Right cardiac atrium (tissue), 5 donors: ENCODE measurements around the gene ATP6V1G3. TPM values are rescaled to one million over a fixed set of nuclear protein-coding genes. Genes with fewer than 3 reads are reported as not detected.
A peak's percentile ranks its signal among the peaks of the same experiment; 100 is the strongest.

ENCODE experiments used
- ATAC-seq, 2 donors: fragments of 200-7000 bp; cut with Tn5 transposase; one replicate each; pipeline versions ENCODE4 v1.8.0 to v1.9.1; 2020; ENCODE audit warnings: moderate library complexity in 2 of 2, mild to moderate bottlenecking in 1 of 2
- DNase-seq, 3 donors: peaks; one replicate each; pipeline ENCODE4 v3.0.0-alpha.2; 2020
- H3K27ac ChIP-seq: one replicate; pipeline ENCODE4 v1.5.1; 2013; ENCODE audit warnings: mild to moderate bottlenecking, low read length, control low read depth, moderate library complexity
- H3K27me3 ChIP-seq: one replicate; pipeline ENCODE4 v1.6.1; 2013; ENCODE audit not compliant: control insufficient read depth, insufficient read depth
- H3K4me1 ChIP-seq: one replicate; pipeline ENCODE4 v1.6.1; 2013; ENCODE audit warnings: low read length; ENCODE audit not compliant: control insufficient read depth, insufficient read depth
- H3K4me3 ChIP-seq: one replicate; pipeline ENCODE4 v1.5.1; 2013; ENCODE audit warnings: low read length, control low read depth
- H3K9me3 ChIP-seq: one replicate; pipeline ENCODE4 v1.6.1; 2013; ENCODE audit warnings: low read length; ENCODE audit not compliant: control insufficient read depth
- WGBS: extraction: QIAGEN DNeasy Blood & Tissue Kit; methylation state at CpG from one replicate; pipeline ENCODE4 v1.1.7; 2013; 5-methylcytosine and 5-hydroxymethylcytosine counted together
- intact Hi-C, 4 donors: fragments of 100-400 bp; cut with DNase I; formaldehyde crosslinking; loops; one replicate each; pipeline versions ENCODE4 v1.11.0 to v1.14.0; 2022 to 2023
- polyA plus RNA-seq: library from polyadenylated mRNA; stranded (reverse); fragments of 200-250 nt; gene quantifications from one replicate; pipeline ENCODE4 v1.2.3, GENCODE V29; 2013
- total RNA-seq, 4 donors: library from RNA; stranded (reverse); fragmentation: NEBNext Ultra II Directional; extraction: Animal tissue kit (Norgen Biotek cat#: 25700); gene quantifications; one replicate each; pipeline ENCODE4 v1.2.1, GENCODE V29; 2021
- donor health status: healthy with polysubstance abuse.
- donor health status: DM: no; HTN: yes; CAD: no.
- donor health status: DM: no; HTN: no; CAD: no.
- donor health status: DM: no; HTN: yes; CAD: no; lungs with severe emphysema.
- donor health status: DM: yes; HTN: yes; CAD: no.

Gene ATP6V1G3
- total and polyA plus RNA-seq, 5 donors, result not detected

GRCh38 chr1:198495631-198496030, 44.8 kb downstream of the ATP6V1G3 start:
- no peak overlapping the region for H3K4me3 ChIP-seq
- no peak overlapping the region for H3K27ac ChIP-seq
- H3K4me1 ChIP-seq, result no peaks in the 10 kb centered on the region
- intact Hi-C loops, result no loop called here
- DNase-seq (no peak), ATAC-seq (no peak)
- no peaks in the 10 kb centered on the region for H3K9me3 ChIP-seq
- WGBS, result 71% methylated on average over 3 of the region's 3 CpGs
- H3K27me3 ChIP-seq, result no peaks in the 10 kb centered on the region

- Histone ChIP-seq H3K4me3 (no peak overlapping the region), H3K27ac (no peak overlapping the region), H3K9me3 (no peaks in the 10 kb centered on the region), H3K27me3 (no peaks in the 10 kb centered on the region), H3K4me1 (no peaks in the 10 kb centered on the region)
- WGBS, result 97% methylated on average over 13 of the region's 13 CpGs
- peak in 1 of 2 donors; percentile 24 for ATAC-seq
- peak in 1 of 3 donors; percentile 41 for DNase-seq
- intact Hi-C loops, result no loop called here
Measured at GRCh38 chr1:198494658-198495103, 45.8 kb downstream of the ATP6V1G3 start.

GRCh38 chr1:198494139-198494538, 46.3 kb downstream of the ATP6V1G3 start:
- Histone ChIP-seq H3K4me1 (no peaks in the 10 kb centered on the region), H3K27me3 (no peaks in the 10 kb centered on the region), H3K27ac (no peak overlapping the region), H3K9me3 (no peaks in the 10 kb centered on the region), H3K4me3 (no peak overlapping the region)
- DNase-seq, result peak in 1 of 3 donors; percentile 34
- WGBS, result 96% methylated on average over 5 of the region's 5 CpGs
- intact Hi-C loops, result no loop called here
- no peak for ATAC-seq

GRCh38 chr1:198493329-198493728, 47.2 kb downstream of the ATP6V1G3 start:
- Histone ChIP-seq H3K4me3 (no peak overlapping the region), H3K27me3 (no peaks in the 10 kb centered on the region), H3K9me3 (no peaks in the 10 kb centered on the region), H3K4me1 (no peaks in the 10 kb centered on the region), H3K27ac (no peak overlapping the region)
- WGBS, result 98% methylated on average over 10 of the region's 10 CpGs
- DNase-seq (no peak), ATAC-seq (no peak)
- intact Hi-C loops, result no loop called here

GRCh38 chr1:198492872-198493271, 47.6 kb downstream of the ATP6V1G3 start:
- H3K4me3 ChIP-seq, result no peak overlapping the region
- ATAC-seq (no peak), DNase-seq (no peak)
- H3K27me3 ChIP-seq, result no peaks in the 10 kb centered on the region
- 91% methylated on average over 1 of the region's 1 CpG for WGBS
- H3K4me1 ChIP-seq, result no peaks in the 10 kb centered on the region
- H3K27ac ChIP-seq, result no peak overlapping the region
- no peaks in the 10 kb centered on the region for H3K9me3 ChIP-seq
- intact Hi-C loops, result no loop called here

GRCh38 chr1:198491596-198491995, 48.9 kb downstream of the ATP6V1G3 start:
- 54% methylated on average over 3 of the region's 3 CpGs for WGBS
- DNase-seq, result no peak
- Histone ChIP-seq H3K27ac (no peak overlapping the region), H3K4me3 (no peak overlapping the region), H3K4me1 (no peaks in the 10 kb centered on the region), H3K27me3 (no peaks in the 10 kb centered on the region), H3K9me3 (peaks cover 2% of the 10 kb centered on the region)
- intact Hi-C loops, result no loop called here
- no peak for ATAC-seq

- Histone ChIP-seq H3K4me1 (no peaks in the 10 kb centered on the region), H3K27me3 (no peaks in the 10 kb centered on the region), H3K27ac (no peak overlapping the region), H3K9me3 (peaks cover 2% of the 10 kb centered on the region), H3K4me3 (no peak overlapping the region)
- no peak for ATAC-seq
- 79% methylated on average over 6 of the region's 6 CpGs for WGBS
- no peak for DNase-seq
- intact Hi-C loops, result no loop called here
Measured at GRCh38 chr1:198491028-198491427, 49.5 kb downstream of the ATP6V1G3 start.

- Histone ChIP-seq H3K4me1 (no peaks in the 10 kb centered on the region), H3K4me3 (no peak overlapping the region), H3K9me3 (peaks cover 2% of the 10 kb centered on the region), H3K27ac (no peak overlapping the region), H3K27me3 (no peaks in the 10 kb centered on the region)
- intact Hi-C loops, result no loop called here
- DNase-seq (no peak), ATAC-seq (no peak)
- WGBS, result 64% methylated on average over 1 of the region's 1 CpG
Measured at GRCh38 chr1:198490224-198490623, 50.3 kb downstream of the ATP6V1G3 start.

GRCh38 chr1:198486903-198487302, 53.6 kb downstream of the ATP6V1G3 start:
- no peak overlapping the region for H3K27ac ChIP-seq
- no peak for ATAC-seq
- intact Hi-C loops, result no loop called here

GRCh38 chr1:198483645-198484044, 56.8 kb downstream of the ATP6V1G3 start:
- Histone ChIP-seq H3K27me3 (no peaks in the 10 kb centered on the region), H3K9me3 (peaks cover 2% of the 10 kb centered on the region), H3K4me3 (no peak overlapping the region), H3K27ac (no peak overlapping the region), H3K4me1 (no peaks in the 10 kb centered on the region)
- intact Hi-C loops, result no loop called here
- ATAC-seq, result no peak
- no peak for DNase-seq

More at GRCh38 chr1:198486903-198487302, 53.6 kb downstream of the ATP6V1G3 start:
- DNase-seq, result no peak
- Histone ChIP-seq H3K27me3 (no peaks in the 10 kb centered on the region), H3K4me3 (no peak overlapping the region), H3K4me1 (no peaks in the 10 kb centered on the region), H3K9me3 (peaks cover 2% of the 10 kb centered on the region)

- Histone ChIP-seq H3K9me3 (peaks cover 2% of the 10 kb centered on the region), H3K27me3 (no peaks in the 10 kb centered on the region), H3K4me1 (no peaks in the 10 kb centered on the region), H3K27ac (no peak overlapping the region), H3K4me3 (no peak overlapping the region)
- DNase-seq, result no peak
- no peak for ATAC-seq
- intact Hi-C loops, result no loop called here
- WGBS, result 94% methylated on average over 1 of the region's 1 CpG
Measured at GRCh38 chr1:198483006-198483405, 57.5 kb downstream of the ATP6V1G3 start.

- no peak for DNase-seq
- no peak for ATAC-seq
- WGBS, result 81% methylated on average over 1 of the region's 1 CpG
- H3K27me3 ChIP-seq, result no peaks in the 10 kb centered on the region
- H3K9me3 ChIP-seq, result no peaks in the 10 kb centered on the region
- intact Hi-C loops, result no loop called here
- H3K27ac ChIP-seq, result no peak overlapping the region
- no peaks in the 10 kb centered on the region for H3K4me1 ChIP-seq
- H3K4me3 ChIP-seq, result no peak overlapping the region
Measured at GRCh38 chr1:198481661-198482060, 58.8 kb downstream of the ATP6V1G3 start.
